ENCODE results near the gene TAS2R30. TPM values are rescaled to one million over a fixed set of nuclear protein-coding genes. Genes with fewer than 3 reads are reported as not detected.

Gene TAS2R30
- total RNA-seq, 1 donor from 2014 or later, result 1.7 TPM

GRCh38 chr12:11178250-11178649, 43.8 kb upstream of the TAS2R30 start:
- no peak for FAIRE-seq
- TF ChIP-seq EZH2 (IDR thresholded peaks at IDR 0.05; ENCODE audit: insufficient read depth, low read length) (no peak), CTCF (IDR thresholded peaks at IDR 0.05; ENCODE audit: insufficient read depth, low read depth, low read length) (no peak)
- H3K9me3 ChIP-seq (ENCODE audit: insufficient read depth, low read depth, low read length), result no peaks in the 10 kb centered on the region
- H3K79me2 ChIP-seq (ENCODE audit: insufficient read depth, low read length), result peaks cover 15% of the 10 kb centered on the region
- Mint-ChIP-seq H3K27ac (ENCODE audit: unreplicated experiment) (no peak overlapping the region), H3K27me3 (ENCODE audit: low read depth, unreplicated experiment) (no peaks in the 10 kb centered on the region), H3K4me1 (ENCODE audit: low read depth, unreplicated experiment) (peaks cover 3% of the 10 kb centered on the region), H3K4me3 (ENCODE audit: unreplicated experiment) (no peak overlapping the region), H3K36me3 (ENCODE audit: low read depth, unreplicated experiment) (no peaks in the 10 kb centered on the region), H3K9me3 (ENCODE audit: unreplicated experiment) (no peaks in the 10 kb centered on the region)
- no peak for DNase-seq (ENCODE audit: low read depth)
- H3K4me2 ChIP-seq (ENCODE audit: low read length), result no peak overlapping the region
- H3K4me1 ChIP-seq (ENCODE audit: insufficient read depth, low read length), result no peaks in the 10 kb centered on the region
- no peaks in the 10 kb centered on the region for H3K27me3 ChIP-seq (ENCODE audit: insufficient read depth, low read length)
- H3K9ac ChIP-seq (ENCODE audit: low read length), result no peak overlapping the region
- no peak overlapping the region for H3K27ac ChIP-seq (ENCODE audit: low read depth, low read length)
- peaks cover 15% of the 10 kb centered on the region for H4K20me1 ChIP-seq (ENCODE audit: insufficient read depth, low read length)
- no peaks in the 10 kb centered on the region for H3K36me3 ChIP-seq (ENCODE audit: insufficient read depth, low read length)
- H2AFZ ChIP-seq (ENCODE audit: low read depth, low read length), result no peak overlapping the region
- H3K4me3 ChIP-seq (ENCODE audit: insufficient read depth, low read depth, low read length), result no peak overlapping the region

GRCh38 chr12:11174022-11174421, 39.6 kb upstream of the TAS2R30 start:
- H3K4me1 Mint-ChIP-seq (ENCODE audit: low read depth, unreplicated experiment), result peaks cover 11% of the 10 kb centered on the region
- no peaks in the 10 kb centered on the region for H3K9me3 Mint-ChIP-seq (ENCODE audit: unreplicated experiment)
- H3K4me3 ChIP-seq (ENCODE audit: insufficient read depth, low read depth, low read length), result no peak overlapping the region
- H3K9ac ChIP-seq (ENCODE audit: low read length), result no peak overlapping the region
- no peaks in the 10 kb centered on the region for H3K27me3 ChIP-seq (ENCODE audit: insufficient read depth, low read length)
- H3K9me3 ChIP-seq (ENCODE audit: insufficient read depth, low read depth, low read length), result no peaks in the 10 kb centered on the region
- H3K4me2 ChIP-seq (ENCODE audit: low read length), result no peak overlapping the region
- FAIRE-seq, result no peak
- no peak overlapping the region for H2AFZ ChIP-seq (ENCODE audit: low read depth, low read length)
- no peaks in the 10 kb centered on the region for H3K36me3 Mint-ChIP-seq (ENCODE audit: low read depth, unreplicated experiment)
- no peaks in the 10 kb centered on the region for H3K27me3 Mint-ChIP-seq (ENCODE audit: low read depth, unreplicated experiment)
- peaks cover 31% of the 10 kb centered on the region for H4K20me1 ChIP-seq (ENCODE audit: insufficient read depth, low read length)
- H3K36me3 ChIP-seq (ENCODE audit: insufficient read depth, low read length), result no peaks in the 10 kb centered on the region
- H3K4me1 ChIP-seq (ENCODE audit: insufficient read depth, low read length), result peaks cover 6% of the 10 kb centered on the region
- no peak for TF ChIP-seq CTCF (IDR thresholded peaks at IDR 0.05; ENCODE audit: insufficient read depth, low read depth, low read length)
- TF ChIP-seq EZH2 (IDR thresholded peaks at IDR 0.05; ENCODE audit: insufficient read depth, low read length), result no peak
- no peak overlapping the region for H3K27ac ChIP-seq (ENCODE audit: low read depth, low read length)
- H3K79me2 ChIP-seq (ENCODE audit: insufficient read depth, low read length), result peaks cover 49% of the 10 kb centered on the region
- no peak overlapping the region for H3K4me3 Mint-ChIP-seq (ENCODE audit: unreplicated experiment)
- no peak overlapping the region for H3K27ac Mint-ChIP-seq (ENCODE audit: unreplicated experiment)
- DNase-seq (ENCODE audit: low read depth), result no peak

GRCh38 chr12:11171969-11172675, 37.7 kb upstream of the TAS2R30 start:
- Mint-ChIP-seq H3K27me3 (ENCODE audit: low read depth, unreplicated experiment) (no peaks in the 10 kb centered on the region), H3K4me1 (ENCODE audit: low read depth, unreplicated experiment) (peaks cover 16% of the 10 kb centered on the region), H3K27ac (ENCODE audit: unreplicated experiment) (peak overlapping the region; percentile 99), H3K36me3 (ENCODE audit: low read depth, unreplicated experiment) (no peaks in the 10 kb centered on the region), H3K4me3 (ENCODE audit: unreplicated experiment) (peak overlapping the region; percentile 99), H3K9me3 (ENCODE audit: unreplicated experiment) (no peaks in the 10 kb centered on the region)
- peak overlapping the region; percentile 86 for H3K4me2 ChIP-seq (ENCODE audit: low read length)
- FAIRE-seq, result no peak
- H3K9me3 ChIP-seq (ENCODE audit: insufficient read depth, low read depth, low read length), result no peaks in the 10 kb centered on the region
- H3K27ac ChIP-seq (ENCODE audit: low read depth, low read length), result peak overlapping the region; percentile 96
- H3K36me3 ChIP-seq (ENCODE audit: insufficient read depth, low read length), result no peaks in the 10 kb centered on the region
- peaks cover 6% of the 10 kb centered on the region for H3K4me1 ChIP-seq (ENCODE audit: insufficient read depth, low read length)
- peaks cover 65% of the 10 kb centered on the region for H3K79me2 ChIP-seq (ENCODE audit: insufficient read depth, low read length)
- H3K27me3 ChIP-seq (ENCODE audit: insufficient read depth, low read length), result no peaks in the 10 kb centered on the region
- H4K20me1 ChIP-seq (ENCODE audit: insufficient read depth, low read length), result peaks cover 39% of the 10 kb centered on the region
- H3K9ac ChIP-seq (ENCODE audit: low read length), result peak overlapping the region; percentile 91
- peak; percentile 27 for DNase-seq (ENCODE audit: low read depth)
- TF ChIP-seq CTCF (IDR thresholded peaks at IDR 0.05; ENCODE audit: insufficient read depth, low read depth, low read length), result no peak
- TF ChIP-seq EZH2 (IDR thresholded peaks at IDR 0.05; ENCODE audit: insufficient read depth, low read length), result no peak
- peak overlapping the region; percentile 95 for H2AFZ ChIP-seq (ENCODE audit: low read depth, low read length)
- peak overlapping the region; percentile 90 for H3K4me3 ChIP-seq (ENCODE audit: insufficient read depth, low read depth, low read length)

All from astrocyte (in vitro differentiated cells and primary cell).